Head of caudate nucleus (tissue), 42 donors: ENCODE measurements around the gene FLAD1.

Experiments
- DNase-seq, 42 donors: peaks; one replicate each; pipeline versions ENCODE4 v3.0.0 to v3.0.0-alpha.2; 2020 to 2021; ENCODE audit warnings: mixed read lengths in 7 of 42
- intact Hi-C: fragments of 100-400 bp; cut with DNase I; formaldehyde crosslinking; loops from one replicate; pipeline ENCODE4 v1.15.0; 2022

Gene FLAD1

GRCh38 chr1:154982897-154983648 lies at the start of gene FLAD1:
FLAD1 (plus strand) TSS chr1:154983344; CDS start chr1:154983695, 351 bp downstream.
- intact Hi-C loops, result loop anchor here (2.0 kb wide), 1 partner anchor 18 kb away; no protein-coding TSS in a partner anchor
- DNase-seq, result peak; percentile 92 to 99 (median 97)

- intact Hi-C loops, result no loop called here
These were observed 48.7 kb upstream of the FLAD1 start for GRCh38 chr1:154934358-154934948.

GRCh38 chr1:154935749-154936554 lies 47.2 kb upstream of the FLAD1 start:
- peak in 1 of 42 donors; percentile 31 for DNase-seq
- intact Hi-C loops, result loop anchor here (5.0 kb wide), 1 partner anchor 379 kb away; the partner anchor contains the start of gene UBE2Q1

More at GRCh38 chr1:154934358-154934948, 48.7 kb upstream of the FLAD1 start:
- no peak for DNase-seq

DNA sequence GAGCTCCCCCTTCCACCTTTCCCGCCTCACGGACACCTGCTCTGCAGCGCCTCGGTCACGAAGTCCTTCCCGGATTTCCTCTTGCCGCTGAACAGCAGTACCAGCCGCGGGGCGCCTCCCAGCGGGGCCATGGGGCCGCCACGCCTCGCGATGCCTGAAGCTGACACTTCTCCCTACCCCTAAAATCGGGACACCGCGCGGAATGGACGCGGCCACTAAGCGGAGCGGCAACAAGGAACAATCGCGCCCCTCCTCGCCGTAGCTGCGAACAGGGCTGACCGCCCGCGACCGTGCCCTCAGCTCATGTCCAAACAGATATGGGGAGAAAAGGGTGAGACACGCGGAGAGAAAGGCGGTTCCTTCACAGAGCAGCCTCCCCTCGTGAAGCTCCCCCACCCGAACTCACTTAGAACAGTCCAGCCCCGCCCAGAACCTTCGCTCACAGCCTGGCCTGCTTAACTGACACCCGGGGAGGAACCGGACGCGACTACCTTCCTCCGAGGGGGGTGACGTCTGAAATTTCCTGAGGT lies 46.5 kb upstream of the FLAD1 start, which contains the start of gene PMVK:
TSS of gene PMVK (minus strand) at position 165 of the 530 bp plus-strand sequence. CDS start at position 131, 34 bp downstream.
- DNase-seq, result peak; percentile 92 to 99 (median 97)
- intact Hi-C loops, result loop anchor here (5.0 kb wide), 1 partner anchor 379 kb away; the partner anchor contains the start of gene UBE2Q1

GRCh38 chr1:154937085-154937987 lies 45.8 kb upstream of the FLAD1 start:
- intact Hi-C loops, result loop anchor here (5.0 kb wide), 1 partner anchor 380 kb away; the partner anchor contains the start of gene UBE2Q1
- DNase-seq, result peak; percentile 83 to 96 (median 93)

GRCh38 chr1:154937988-154938386 lies 45.2 kb upstream of the FLAD1 start:
- intact Hi-C loops, result loop anchor here (5.0 kb wide), 1 partner anchor 381 kb away; the partner anchor contains the start of gene UBE2Q1
- DNase-seq, result no peak

DNA sequence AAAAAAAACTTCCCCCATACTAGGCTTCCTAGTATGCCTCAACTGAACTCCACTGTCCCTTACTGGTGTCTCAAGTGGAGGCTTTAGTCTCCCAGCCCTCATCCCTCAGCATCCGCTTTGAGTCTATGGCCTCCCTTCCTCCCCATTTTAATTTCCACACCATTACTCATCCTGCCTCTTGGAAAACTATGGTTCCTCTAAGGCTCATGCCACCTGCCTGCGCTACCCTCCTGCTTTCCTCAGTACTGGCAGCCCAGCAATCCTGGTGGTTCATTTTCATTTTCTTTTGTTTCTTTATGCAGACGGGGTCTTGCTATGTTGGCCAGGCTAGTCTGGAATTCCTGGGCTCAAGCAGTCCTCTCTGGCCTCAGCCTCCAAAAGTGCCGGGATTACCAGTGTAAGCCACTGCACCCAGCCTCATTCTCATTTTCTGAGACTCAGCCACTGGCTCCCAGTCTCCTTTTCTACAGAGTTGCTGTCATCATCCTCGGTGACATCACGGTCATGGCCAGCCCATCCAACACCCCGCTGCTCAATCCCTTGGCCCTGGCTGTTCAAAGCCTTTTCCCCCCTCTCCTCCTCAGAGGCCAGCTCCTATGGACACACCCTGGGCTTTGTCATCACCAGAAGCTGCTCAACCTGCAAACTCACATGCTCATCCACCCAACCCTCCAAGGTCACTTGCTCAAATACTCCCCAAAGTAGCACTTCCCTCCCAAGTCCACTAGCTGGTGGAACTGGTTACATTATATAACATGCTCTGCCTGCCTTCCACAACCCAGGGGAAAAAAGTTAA lies 44.3 kb upstream of the FLAD1 start:
- DNase-seq, result no peak
- intact Hi-C loops, result loop anchor here (5.0 kb wide), 1 partner anchor 382 kb away; the partner anchor contains the start of gene UBE2Q1

DNA sequence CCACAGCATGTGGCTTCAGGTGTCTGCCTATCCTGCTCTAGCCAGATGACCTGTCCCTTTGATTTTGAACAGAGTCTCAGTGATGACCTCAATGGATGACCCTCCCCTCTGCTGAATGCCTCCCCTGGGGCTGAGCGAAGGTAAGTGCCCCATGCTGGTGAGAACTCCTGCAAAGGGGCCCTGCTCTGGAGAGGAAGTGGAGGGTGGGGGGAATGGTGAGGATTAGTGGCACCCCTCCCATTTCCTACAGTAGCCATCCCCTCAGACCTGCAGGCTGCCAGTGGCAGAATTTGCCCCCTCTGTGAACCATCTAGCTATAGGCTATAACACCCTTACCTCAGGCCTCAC lies 43.0 kb upstream of the FLAD1 start:
- intact Hi-C loops, result no loop called here
- no peak for DNase-seq

GRCh38 chr1:154940651-154941194 lies 42.4 kb upstream of the FLAD1 start:
- intact Hi-C loops, result no loop called here

GRCh38 chr1:154941333-154942013 lies 41.7 kb upstream of the FLAD1 start:
- intact Hi-C loops, result no loop called here

More at GRCh38 chr1:154940651-154941194, 42.4 kb upstream of the FLAD1 start:
- no peak for DNase-seq

GRCh38 chr1:154943649-154944400 lies 39.3 kb upstream of the FLAD1 start:
- peak in 31 of 42 donors; percentile 17 to 77 (median 50) for DNase-seq
- intact Hi-C loops, result no loop called here

More at GRCh38 chr1:154941333-154942013, 41.7 kb upstream of the FLAD1 start:
- DNase-seq, result peak in 8 of 42 donors; percentile 16 to 60 (median 40)

- no peak for DNase-seq
- intact Hi-C loops, result no loop called here
These were observed 38.6 kb upstream of the FLAD1 start for GRCh38 chr1:154944401-154945159.

GRCh38 chr1:154945160-154945961 lies 37.8 kb upstream of the FLAD1 start:
- intact Hi-C loops, result no loop called here
- DNase-seq, result no peak
